Stimulated activated memory B cell treated with anti-CD40 and anti-IgM and Interleukin-4, amounts not matched to agents 10 μg/mL and 1 μg/mL and 100 μg/mL, for 72 hours (primary cell): ENCODE data around the gene NXPE3.

Source experiments
- ATAC-seq: fragments of 150-1000 bp; cut with Tn5 transposase; 2 replicates; pipeline ENCODE4 v1.10.0; 2021
- H3K27ac Mint-ChIP-seq: one replicate; pipeline ENCODE4 v1.8.0; 2022; ENCODE audit warnings: mild to moderate bottlenecking, mixed read lengths
- H3K27me3 Mint-ChIP-seq: one replicate; pipeline ENCODE4 v1.8.0; 2022; ENCODE audit warnings: mixed read lengths
- H3K36me3 Mint-ChIP-seq: one replicate; pipeline ENCODE4 v1.8.0; 2022; ENCODE audit warnings: mixed read lengths
- H3K4me1 Mint-ChIP-seq: one replicate; pipeline ENCODE4 v1.8.0; 2022; ENCODE audit warnings: mixed read lengths
- H3K4me3 Mint-ChIP-seq: one replicate; pipeline ENCODE4 v1.8.0; 2022; ENCODE audit warnings: mild to moderate bottlenecking, moderate library complexity, mixed read lengths
- H3K9me3 Mint-ChIP-seq: one replicate; pipeline ENCODE4 v1.8.0; 2022; ENCODE audit warnings: mixed read lengths

The NXPE3 gene

DNA sequence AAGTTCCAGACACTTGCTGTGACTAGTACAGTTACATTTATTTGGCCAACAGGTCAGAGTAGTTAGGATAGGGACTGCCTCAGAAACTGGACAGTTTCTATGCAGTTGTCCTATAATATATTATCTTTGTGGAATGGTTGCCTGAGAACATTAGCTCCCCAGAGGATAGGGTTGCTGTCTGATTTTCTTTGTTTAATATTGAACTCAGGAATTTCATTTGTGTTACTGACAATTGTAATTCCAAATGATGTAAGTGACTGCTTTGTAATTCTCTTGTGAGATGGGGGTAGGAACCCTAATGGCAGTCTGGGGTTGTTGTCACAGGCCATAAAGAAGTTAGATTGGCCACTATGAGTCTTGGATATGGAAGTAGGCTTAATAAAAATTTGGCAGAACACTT is 2.2 kb downstream of the NXPE3 start:
- no peak for ATAC-seq
- Mint-ChIP-seq H3K4me1 (peaks cover 55% of the 10 kb centered on the region), H3K36me3 (peaks cover 28% of the 10 kb centered on the region), H3K27me3 (no peaks in the 10 kb centered on the region), H3K4me3 (no peak overlapping the region), H3K27ac (no peak overlapping the region), H3K9me3 (no peaks in the 10 kb centered on the region)

DNA sequence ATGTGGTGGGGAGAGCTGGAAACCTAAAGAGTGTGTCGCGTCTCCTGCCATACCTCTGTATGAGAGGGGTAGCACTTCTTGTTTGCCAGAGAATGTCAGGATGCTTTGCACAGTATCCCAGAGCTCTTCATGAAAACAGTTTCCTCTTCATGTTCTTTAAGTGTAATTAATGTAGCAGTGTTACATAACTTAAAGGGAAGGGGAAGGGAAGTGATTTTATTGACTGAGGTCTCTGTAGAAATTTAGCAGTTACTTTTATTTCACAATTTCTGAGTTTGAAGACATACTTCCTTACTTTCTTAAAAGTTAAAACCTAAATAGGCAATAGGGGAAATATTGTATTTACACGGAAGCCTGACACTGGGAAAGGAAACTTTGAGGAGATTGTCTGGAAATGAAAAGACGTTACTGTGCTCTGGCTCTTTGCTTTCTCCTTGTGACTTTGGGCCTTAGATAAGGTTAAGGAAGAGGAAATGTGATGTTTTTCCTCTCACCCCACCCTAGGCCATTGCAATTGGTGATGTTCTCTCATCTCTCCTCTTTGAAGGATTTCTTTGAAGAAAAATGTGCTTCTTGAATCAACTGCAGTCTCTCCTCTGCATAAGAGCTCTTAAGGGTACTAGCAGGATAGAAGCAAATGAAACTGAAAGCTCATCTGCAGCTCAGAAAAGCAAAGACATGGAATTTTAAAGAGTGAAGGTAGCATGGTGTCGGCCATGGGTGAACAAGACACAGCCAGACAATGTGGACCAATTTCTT is 6.0 kb downstream of the NXPE3 start:
- peak overlapping the region; percentile 13 for H3K27ac Mint-ChIP-seq

DNA sequence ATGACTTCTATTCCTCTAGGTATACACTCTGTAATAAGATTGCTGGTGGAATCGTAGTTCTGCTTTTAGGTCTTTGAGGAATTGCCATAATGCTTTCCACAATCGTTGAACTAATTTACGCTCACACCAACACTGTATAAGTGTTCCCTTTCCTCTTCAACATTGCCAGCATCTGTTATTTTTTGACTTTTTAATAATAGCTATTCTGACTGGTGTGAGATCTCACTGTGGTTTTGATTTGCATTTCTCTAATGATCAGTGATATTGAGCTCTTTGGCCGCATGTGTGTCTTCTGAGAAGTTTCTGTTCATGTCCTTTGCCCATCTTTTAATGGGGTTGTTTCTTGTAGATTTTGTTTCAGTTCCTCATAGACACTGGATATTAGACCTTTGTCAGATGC is 12.8 kb downstream of the NXPE3 start:
- H3K27ac Mint-ChIP-seq: peak overlapping the region; percentile 79

More for the DNA sequence above, 6.0 kb downstream of the NXPE3 start:
- Mint-ChIP-seq H3K36me3 (peaks cover 66% of the 10 kb centered on the region), H3K9me3 (no peaks in the 10 kb centered on the region), H3K4me1 (peaks cover 30% of the 10 kb centered on the region), H3K27me3 (no peaks in the 10 kb centered on the region), H3K4me3 (no peak overlapping the region)
- no peak for ATAC-seq

DNA sequence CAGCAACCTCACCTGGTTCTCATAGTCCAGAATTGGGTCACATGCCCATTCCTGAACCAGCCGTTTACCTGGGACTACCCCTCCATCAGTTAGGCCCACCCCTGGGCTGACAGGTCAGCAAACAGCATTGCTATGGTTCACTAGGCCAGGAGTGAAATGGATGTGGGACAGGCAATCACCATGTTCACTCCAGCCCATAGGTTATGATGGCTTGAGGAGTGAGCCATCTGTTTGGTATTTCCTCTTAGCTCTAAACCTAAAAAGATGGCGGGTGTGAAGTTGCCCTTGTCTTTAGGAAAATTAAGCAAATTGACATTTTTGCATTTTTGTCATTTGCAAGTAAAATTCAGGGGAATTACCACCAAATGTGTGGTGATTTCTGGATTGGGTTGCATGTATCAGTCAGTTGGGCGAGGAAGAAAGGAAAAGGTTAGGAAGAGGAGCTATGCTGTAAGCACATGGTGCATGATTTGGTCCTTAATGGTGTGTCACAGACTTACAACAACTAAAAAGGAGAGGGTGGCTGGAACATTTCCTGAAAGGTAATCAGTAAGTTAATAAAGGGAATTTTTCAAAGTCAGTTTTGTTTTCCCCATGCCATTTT is 17.2 kb downstream of the NXPE3 start:
- no peak for ATAC-seq
- Mint-ChIP-seq H3K36me3 (peaks cover 73% of the 10 kb centered on the region), H3K27me3 (no peaks in the 10 kb centered on the region), H3K27ac (no peak overlapping the region), H3K9me3 (peaks cover 7% of the 10 kb centered on the region), H3K4me3 (no peak overlapping the region), H3K4me1 (peaks cover 49% of the 10 kb centered on the region)

More for the DNA sequence above, 12.8 kb downstream of the NXPE3 start:
- Mint-ChIP-seq H3K9me3 (peaks cover 10% of the 10 kb centered on the region), H3K36me3 (peaks cover 98% of the 10 kb centered on the region), H3K4me1 (peaks cover 45% of the 10 kb centered on the region), H3K4me3 (peak overlapping the region; percentile 25), H3K27me3 (no peaks in the 10 kb centered on the region)
- peak; percentile 98 for ATAC-seq

DNA sequence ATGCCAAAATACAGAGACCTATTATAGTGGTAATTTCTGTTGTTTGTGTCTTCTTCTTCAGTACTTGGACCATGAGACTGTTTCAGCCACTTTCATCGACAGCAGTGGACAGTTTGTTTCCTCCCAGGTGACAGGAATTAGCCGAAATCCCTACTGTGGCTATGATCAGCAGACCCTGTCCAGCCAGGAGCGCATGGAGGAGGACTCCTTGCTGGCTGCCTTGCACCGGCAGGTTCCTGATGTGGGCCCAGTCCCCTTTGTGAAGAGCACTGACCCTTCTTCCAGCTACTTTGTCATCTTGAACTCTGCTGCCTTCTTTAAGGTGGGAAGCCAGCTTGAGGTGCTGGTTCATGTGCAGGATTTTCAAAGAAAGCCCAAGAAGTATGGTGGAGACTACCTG is 22.2 kb downstream of the NXPE3 start:
- H3K27me3 Mint-ChIP-seq: no peaks in the 10 kb centered on the region
- no peak for ATAC-seq
- H3K4me1 Mint-ChIP-seq: peaks cover 13% of the 10 kb centered on the region
- H3K27ac Mint-ChIP-seq: peak overlapping the region; percentile 60
- H3K4me3 Mint-ChIP-seq: no peak overlapping the region
- no peaks in the 10 kb centered on the region for H3K9me3 Mint-ChIP-seq
- peaks cover 50% of the 10 kb centered on the region for H3K36me3 Mint-ChIP-seq

DNA sequence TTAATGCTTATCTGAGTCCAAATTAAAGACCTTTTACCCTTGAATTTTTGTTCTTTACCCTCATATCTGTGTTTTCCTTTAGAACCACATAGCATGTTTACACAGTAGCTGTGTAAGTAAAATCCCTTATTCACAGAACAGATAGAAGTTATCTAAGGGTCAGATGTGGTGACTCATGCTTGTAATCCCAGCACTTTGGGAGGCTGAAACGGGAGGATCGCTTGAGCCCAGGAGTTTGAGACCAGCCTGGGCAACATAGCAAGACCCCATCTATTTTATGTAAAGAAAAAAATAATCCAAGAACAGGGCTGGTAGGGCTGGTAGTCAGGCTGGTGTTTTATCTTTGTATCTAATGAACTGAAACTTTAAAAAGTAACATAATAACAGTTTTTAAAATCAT is 23.2 kb downstream of the NXPE3 start:
- Mint-ChIP-seq H3K27ac (no peak overlapping the region), H3K27me3 (no peaks in the 10 kb centered on the region), H3K4me3 (no peak overlapping the region), H3K4me1 (peaks cover 6% of the 10 kb centered on the region), H3K9me3 (no peaks in the 10 kb centered on the region), H3K36me3 (peaks cover 42% of the 10 kb centered on the region)
- no peak for ATAC-seq

DNA sequence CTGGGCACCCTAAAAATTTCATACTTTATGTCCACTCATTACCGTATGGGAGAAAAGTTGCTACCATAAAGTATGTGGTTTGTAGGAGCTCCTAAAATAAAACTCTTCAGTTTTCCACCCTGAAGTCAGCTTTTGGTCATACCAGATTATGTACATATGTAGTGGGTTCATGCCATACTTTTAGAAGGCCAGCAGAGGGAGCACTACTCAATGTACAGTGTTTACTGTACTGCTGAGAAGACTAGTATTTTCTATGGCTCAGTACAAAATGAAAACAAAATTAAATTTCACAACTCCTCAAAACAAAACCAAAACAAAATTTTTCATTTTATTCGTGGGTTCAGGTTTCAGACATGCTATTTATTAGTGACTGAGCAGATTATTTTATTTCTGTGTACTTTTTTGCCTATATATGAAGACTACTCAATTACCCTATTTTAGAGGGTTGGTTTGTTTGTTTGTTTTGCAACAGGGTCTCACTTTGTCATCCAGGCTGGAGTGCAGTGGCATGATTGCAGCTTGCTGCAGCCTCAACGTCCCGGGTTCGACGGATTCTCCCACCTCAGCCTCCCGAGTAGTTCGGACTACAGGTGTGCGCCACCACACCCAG is 24.3 kb downstream of the NXPE3 start:
- Mint-ChIP-seq H3K36me3 (peaks cover 42% of the 10 kb centered on the region), H3K4me3 (no peak overlapping the region), H3K4me1 (peaks cover 11% of the 10 kb centered on the region), H3K27me3 (no peaks in the 10 kb centered on the region), H3K27ac (no peak overlapping the region), H3K9me3 (no peaks in the 10 kb centered on the region)
- ATAC-seq: peak; percentile 89

DNA sequence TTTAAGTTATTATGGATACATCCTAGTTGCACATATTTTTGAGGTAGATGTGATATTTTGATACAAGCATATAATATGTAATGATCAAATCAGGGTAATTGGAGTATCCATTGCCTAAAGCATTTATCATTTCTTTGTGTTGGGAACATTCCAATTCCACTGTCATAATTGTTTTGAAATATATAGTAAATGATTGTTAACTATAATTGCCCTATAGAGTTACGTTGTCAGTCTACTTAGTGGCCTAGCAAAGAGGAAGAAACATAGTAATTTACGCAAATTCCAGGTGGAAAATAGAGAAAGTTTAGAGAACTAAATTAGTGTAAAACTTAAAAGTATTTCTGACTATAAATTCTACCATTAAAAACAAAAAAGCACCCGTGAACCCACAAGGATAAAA is 24.9 kb downstream of the NXPE3 start:
- Mint-ChIP-seq H3K27ac (no peak overlapping the region), H3K4me1 (peaks cover 14% of the 10 kb centered on the region)
- ATAC-seq: no peak

DNA sequence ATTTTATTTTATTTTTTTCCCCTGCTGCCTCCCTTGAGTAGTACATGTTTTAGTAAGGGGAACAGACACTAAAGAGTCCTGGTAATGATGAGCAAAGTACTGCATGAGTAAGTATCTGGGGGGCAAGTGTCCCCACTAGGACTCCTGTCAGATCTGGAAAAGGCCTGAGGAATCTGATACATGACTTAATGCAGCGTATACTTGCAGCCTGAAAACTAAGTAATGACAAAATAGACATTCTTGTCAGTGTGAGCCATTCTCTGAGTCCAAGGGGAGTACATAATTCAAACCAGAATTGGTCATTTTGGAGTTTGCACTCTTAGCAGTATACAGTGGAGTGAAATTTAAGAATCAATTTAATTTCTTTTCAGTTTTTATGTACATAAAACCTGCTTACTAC is 27.5 kb downstream of the NXPE3 start:
- H3K36me3 Mint-ChIP-seq: peaks cover 31% of the 10 kb centered on the region
- H3K9me3 Mint-ChIP-seq: no peaks in the 10 kb centered on the region
- no peak overlapping the region for H3K27ac Mint-ChIP-seq
- no peak for ATAC-seq
- no peaks in the 10 kb centered on the region for H3K27me3 Mint-ChIP-seq
- peaks cover 26% of the 10 kb centered on the region for H3K4me1 Mint-ChIP-seq
- no peak overlapping the region for H3K4me3 Mint-ChIP-seq

More for the DNA sequence above, 24.9 kb downstream of the NXPE3 start:
- Mint-ChIP-seq H3K36me3 (peaks cover 42% of the 10 kb centered on the region), H3K9me3 (no peaks in the 10 kb centered on the region), H3K27me3 (no peaks in the 10 kb centered on the region), H3K4me3 (no peak overlapping the region)

DNA sequence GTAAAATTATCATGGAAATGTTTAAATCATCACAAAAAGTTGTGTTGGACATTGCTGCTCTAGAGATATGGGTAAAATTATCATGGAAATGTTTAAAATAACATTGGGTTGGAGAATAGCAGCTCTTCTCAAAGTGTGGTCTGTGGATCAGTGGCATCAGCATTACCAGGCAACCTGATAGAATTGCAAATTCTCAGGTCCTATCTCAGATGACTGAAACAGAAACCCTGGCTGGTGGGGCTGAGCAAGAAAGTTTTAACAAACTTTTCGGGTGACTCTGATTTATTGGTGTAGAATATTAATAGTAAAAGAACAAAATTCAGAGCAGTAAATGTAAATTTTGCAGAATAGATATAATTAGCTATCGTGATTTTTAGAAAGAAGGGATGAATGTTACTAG is 28.9 kb downstream of the NXPE3 start:
- no peaks in the 10 kb centered on the region for H3K27me3 Mint-ChIP-seq
- H3K4me1 Mint-ChIP-seq: peaks cover 31% of the 10 kb centered on the region
- no peak overlapping the region for H3K27ac Mint-ChIP-seq
- H3K9me3 Mint-ChIP-seq: no peaks in the 10 kb centered on the region
- H3K4me3 Mint-ChIP-seq: no peak overlapping the region
- no peak for ATAC-seq
- peaks cover 24% of the 10 kb centered on the region for H3K36me3 Mint-ChIP-seq

DNA sequence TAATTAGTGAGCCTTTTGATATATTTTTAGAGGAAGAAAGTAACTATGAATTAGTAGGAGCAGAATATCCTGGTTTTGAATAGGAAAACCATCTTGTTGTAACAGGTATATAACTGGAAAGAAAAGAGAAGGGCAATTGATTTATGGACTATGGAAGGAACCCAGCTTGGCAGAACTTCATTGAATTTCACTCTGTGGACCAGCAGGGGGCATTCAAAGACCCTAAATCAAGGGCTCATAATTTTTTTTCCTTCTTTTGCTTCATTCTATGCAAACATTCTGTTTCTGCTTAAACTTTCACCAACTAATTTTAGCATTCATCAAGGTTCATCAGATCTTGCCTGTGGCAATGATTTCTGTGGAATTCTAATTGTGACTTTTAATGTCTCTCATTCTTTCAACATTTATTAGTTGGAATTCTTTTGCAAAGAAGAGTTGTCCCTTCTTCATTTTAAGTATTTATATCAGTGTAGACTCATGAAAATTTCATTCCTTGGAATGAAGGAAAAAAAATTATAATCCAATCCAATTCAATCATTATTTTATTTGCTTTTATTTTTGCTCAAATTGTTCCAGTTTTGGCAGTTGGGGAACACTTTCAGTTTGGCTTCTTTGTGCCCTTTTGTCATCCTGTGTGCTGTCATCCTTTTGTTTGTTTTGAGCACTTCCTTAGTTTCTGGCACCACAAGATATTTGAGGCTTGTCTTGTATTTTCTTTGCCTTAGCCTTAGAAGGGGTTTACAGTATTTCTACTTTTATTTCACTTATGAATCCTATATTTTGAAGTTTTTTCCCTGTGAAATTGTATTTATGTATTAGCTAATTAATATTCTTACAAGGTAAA is 30.4 kb downstream of the NXPE3 start:
- H3K27ac Mint-ChIP-seq: peak overlapping the region; percentile 60
- no peaks in the 10 kb centered on the region for H3K9me3 Mint-ChIP-seq
- H3K4me1 Mint-ChIP-seq: peaks cover 34% of the 10 kb centered on the region
- peak; percentile 51 for ATAC-seq
- H3K36me3 Mint-ChIP-seq: peaks cover 12% of the 10 kb centered on the region
- H3K27me3 Mint-ChIP-seq: no peaks in the 10 kb centered on the region
- H3K4me3 Mint-ChIP-seq: no peak overlapping the region

DNA sequence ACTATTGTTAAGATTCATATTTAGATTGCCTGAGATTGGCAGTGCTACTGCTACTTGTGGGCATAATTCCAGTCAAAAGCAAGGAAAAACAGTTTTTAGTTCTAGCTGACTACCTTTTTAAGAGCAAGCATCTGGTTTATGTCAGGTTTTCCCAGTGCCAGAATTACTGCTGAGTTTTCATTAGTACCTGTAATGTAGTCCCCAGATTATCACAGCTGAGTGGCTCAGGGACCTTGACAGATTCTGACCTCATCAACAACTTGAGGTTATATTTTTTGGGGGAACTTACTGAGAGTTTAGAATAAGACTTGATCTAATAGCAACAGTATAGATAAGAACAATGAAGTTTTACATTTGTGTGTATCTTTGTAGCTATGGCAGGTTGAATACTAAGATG is 31.0 kb downstream of the NXPE3 start:
- no peak for ATAC-seq
- H3K9me3 Mint-ChIP-seq: no peaks in the 10 kb centered on the region
- H3K4me1 Mint-ChIP-seq: peaks cover 41% of the 10 kb centered on the region
- no peaks in the 10 kb centered on the region for H3K27me3 Mint-ChIP-seq
- H3K4me3 Mint-ChIP-seq: no peak overlapping the region
- peaks cover 7% of the 10 kb centered on the region for H3K36me3 Mint-ChIP-seq
- H3K27ac Mint-ChIP-seq: peak overlapping the region; percentile 60

DNA sequence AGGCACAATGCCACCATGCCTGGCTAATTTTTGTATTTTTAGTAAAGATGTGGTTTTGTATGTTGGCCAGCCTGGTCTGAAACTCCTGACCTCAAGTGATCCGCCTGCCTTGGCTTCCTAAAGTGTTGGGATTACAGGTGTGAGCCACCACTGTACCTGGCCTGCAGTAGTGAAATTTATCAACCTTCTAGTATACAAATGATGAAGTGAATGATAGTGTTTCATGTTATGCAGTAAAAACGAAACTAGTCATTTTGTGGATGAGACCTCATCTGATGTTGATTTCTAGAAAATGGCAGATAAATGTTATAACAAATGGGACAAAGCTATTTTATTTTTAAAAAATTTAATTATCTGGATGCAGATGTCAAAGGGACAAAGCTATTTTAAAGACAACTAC is 32.9 kb downstream of the NXPE3 start:
- H3K4me1 Mint-ChIP-seq: peaks cover 48% of the 10 kb centered on the region
- no peak overlapping the region for H3K4me3 Mint-ChIP-seq
- H3K27ac Mint-ChIP-seq: no peak overlapping the region
- ATAC-seq: no peak
- H3K36me3 Mint-ChIP-seq: peaks cover 6% of the 10 kb centered on the region
- no peaks in the 10 kb centered on the region for H3K27me3 Mint-ChIP-seq
- H3K9me3 Mint-ChIP-seq: no peaks in the 10 kb centered on the region

DNA sequence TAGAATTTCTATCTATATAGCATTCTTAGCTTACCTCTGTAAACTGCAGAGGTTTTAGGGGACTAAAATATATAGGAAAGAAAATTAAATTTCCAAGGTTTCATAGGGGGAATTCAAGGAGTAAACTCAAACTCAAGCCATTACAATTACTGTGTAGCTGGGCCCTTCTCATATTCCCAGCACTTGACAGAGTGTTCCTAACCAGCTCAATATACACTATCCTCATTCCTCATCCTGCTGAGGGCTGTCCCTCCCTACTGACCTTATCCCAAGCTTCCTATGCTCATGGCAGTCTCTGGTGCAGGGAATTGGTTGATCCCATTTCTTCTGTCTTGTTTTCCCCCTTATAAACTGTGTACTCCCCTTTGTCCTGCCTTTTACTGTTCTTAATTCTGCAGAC is 33.9 kb downstream of the NXPE3 start:
- Mint-ChIP-seq H3K27me3 (no peaks in the 10 kb centered on the region), H3K27ac (peak overlapping the region; percentile 85), H3K4me3 (no peak overlapping the region), H3K4me1 (peaks cover 56% of the 10 kb centered on the region), H3K9me3 (no peaks in the 10 kb centered on the region), H3K36me3 (peaks cover 12% of the 10 kb centered on the region)
- no peak for ATAC-seq

DNA sequence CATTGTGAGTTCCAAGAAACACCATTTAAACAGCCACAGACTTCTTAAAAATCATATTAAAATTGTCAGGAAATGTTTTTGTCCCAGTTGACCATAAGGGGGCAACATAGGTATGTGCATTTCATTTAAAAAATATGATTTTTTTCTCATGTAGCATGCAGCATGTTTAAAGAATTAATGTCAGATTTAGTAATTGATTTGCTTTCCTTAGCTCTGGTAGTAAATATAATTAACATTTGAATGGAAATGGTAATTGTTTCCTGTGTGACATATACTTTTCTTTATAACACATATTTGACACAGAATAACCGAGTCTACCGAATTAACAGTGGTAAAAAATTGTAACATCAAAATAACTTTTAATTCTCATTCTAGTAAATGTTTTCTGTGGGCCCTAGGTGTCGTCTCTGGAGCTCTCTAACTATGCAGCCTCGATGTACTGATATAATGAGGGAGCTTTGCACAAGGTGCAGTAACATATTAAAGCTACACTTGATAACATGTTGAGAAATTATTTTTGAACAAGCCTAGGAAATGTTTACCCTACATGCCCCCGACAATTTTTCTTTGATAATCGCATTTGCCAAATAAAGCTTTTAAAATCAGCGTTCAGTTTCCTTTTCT is 34.9 kb downstream of the NXPE3 start:
- no peak for ATAC-seq
- peaks cover 60% of the 10 kb centered on the region for H3K4me1 Mint-ChIP-seq
- no peak overlapping the region for H3K4me3 Mint-ChIP-seq
- peaks cover 12% of the 10 kb centered on the region for H3K36me3 Mint-ChIP-seq
- no peaks in the 10 kb centered on the region for H3K27me3 Mint-ChIP-seq
- no peaks in the 10 kb centered on the region for H3K9me3 Mint-ChIP-seq
- H3K27ac Mint-ChIP-seq: peak overlapping the region; percentile 85
